ENCODE data around the gene TMEM116.
"Not testable (repeated sequence)": the region's sequence is repeated elsewhere in the genome, so short reads cannot be mapped to it uniquely, and the experiment has no call there.

Gene TMEM116

GRCh38 chr12:111975161-111975931, 37.6 kb downstream of the TMEM116 start:
- DNase-seq: no peak

DNA sequence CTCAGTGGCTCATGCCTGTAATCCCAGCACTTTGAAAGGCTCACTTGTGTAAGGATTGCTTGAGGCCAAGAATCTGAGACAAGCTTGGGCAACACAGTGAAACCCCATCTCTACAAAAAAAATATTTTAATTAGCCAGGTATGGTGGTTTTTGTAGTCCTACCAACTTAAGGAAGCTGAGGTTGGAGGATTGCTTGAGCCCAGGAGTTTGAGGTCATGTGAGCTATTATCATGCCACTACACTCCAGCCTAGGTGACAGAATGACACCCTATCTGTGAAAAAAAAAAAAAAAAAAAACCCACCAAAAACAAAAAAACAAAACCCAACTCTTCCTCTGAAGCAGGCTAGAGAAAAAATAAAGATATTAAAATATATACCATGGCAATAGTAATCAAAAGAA, 41.2 kb downstream of the TMEM116 start:
- no peak for DNase-seq

GRCh38 chr12:111964935-111965334, 48.0 kb downstream of the TMEM116 start:
- DNase-seq: no peak

- not testable (repeated sequence) for DNase-seq
Observed at GRCh38 chr12:111959518-111959917, 53.4 kb downstream of the TMEM116 start.

- DNase-seq: not testable (repeated sequence)
Observed at GRCh38 chr12:111957224-111957623, 55.7 kb downstream of the TMEM116 start.

DNA sequence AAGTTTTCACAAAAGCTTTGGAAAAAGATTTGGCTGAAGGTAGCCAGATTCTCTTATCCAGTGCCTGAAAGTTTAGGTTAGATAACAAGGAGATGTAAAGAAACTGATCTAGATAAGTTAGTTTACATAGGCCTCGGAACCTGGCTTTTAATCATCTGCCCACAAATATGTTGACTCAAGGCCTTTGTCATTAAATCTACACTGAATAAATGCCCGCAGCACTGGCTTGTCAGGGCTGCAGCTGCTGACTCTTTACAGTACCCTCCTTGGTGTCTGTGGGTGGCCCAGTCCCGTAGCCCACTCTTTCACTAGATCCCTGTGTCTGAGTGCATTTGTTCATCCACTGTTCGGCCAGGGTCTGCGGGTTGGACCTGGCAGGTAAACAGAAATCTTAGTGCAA, 58.0 kb downstream of the TMEM116 start:
- DNase-seq: no peak

- DNase-seq: no peak
Observed at GRCh38 chr12:111953455-111953854, 59.5 kb downstream of the TMEM116 start.

DNA sequence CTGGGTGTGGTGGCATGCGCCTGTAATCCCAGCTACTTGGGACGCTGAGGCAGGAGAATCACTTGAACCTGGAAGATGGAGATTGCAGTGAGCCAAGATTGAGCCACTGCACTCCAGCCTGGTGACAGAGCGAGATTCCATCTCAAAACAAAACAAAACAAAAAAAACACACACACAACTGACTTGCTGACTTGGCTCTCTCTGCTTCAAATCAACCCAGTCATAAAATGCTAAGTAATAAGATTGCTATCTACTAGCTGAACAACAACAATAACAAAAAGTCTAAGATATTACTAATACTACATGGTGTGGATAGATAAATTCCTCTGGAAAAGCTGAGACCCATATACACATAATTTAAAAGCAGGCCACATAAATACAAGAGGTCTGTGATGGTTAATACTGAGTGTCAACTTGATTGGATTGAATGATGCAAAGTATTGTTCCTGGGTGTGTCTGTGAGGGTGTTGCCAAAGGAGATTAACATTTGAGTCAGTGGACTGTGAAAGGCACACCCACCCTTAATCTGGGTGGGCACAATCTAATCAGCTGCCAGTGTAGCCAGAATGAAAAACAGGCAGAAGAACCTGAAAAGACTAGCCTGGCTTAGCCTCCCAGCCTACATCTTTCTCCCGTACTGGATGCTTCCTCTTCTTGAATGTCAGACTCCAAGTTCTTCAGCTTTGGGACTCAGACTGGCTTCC, 60.7 kb downstream of the TMEM116 start:
- DNase-seq: not testable (repeated sequence)

DNA sequence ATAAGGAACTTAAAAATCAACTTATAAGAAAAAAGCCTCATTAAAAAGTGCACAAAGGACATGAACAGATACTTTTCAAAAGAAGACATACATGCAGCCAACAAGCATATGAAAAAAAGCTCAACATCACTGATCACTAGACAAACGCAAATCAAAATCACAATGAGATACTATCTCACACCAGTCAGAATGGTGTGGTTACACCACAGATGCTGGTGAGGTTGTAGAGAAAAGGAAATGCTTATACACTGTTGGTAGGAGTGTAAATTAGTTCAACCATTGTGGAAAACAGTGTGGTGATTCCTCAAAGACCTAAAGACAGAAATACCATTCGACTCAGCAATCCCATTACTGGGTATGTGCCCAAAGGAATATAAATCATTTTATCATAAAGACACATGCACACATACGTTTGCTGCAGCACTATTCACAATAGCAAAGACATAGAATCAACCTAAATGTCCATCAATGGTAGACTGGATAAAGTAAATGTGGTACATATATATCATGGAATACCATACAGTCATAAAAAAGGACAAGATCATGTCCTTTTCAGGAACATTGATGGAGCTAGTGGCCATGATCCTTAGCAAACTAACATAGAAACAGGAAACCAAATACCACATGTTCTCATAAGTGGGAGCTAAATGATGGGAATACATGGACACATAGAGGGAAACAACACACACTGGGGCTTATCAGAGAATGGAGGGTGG, 61.8 kb downstream of the TMEM116 start:
- not testable (repeated sequence) for DNase-seq

GRCh38 chr12:111943929-111944328, 69.0 kb downstream of the TMEM116 start:
- DNase-seq: no peak

- DNase-seq: no peak
Observed at GRCh38 chr12:111942557-111942956, 70.4 kb downstream of the TMEM116 start.

DNA sequence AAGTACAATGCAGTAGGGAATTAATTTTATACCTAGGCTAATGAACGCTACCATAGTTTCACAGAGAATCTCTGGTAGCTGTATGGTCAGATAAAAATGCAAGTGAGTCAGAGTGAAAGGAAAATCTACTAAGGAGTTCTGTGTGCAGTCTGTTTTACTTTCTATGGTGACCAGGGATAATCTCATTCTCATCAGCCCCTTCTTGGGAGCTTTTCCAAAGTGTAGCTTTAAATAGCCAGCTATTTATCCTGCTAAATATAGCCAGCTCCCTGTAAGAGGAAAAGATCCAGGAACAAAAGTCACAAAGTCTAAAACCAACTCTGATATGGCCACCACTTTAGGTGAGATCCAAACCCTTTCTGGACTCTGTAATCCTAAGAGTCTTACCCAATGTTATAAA, 75.5 kb downstream of the TMEM116 start:
- no peak for DNase-seq

GRCh38 chr12:111936869-111937268, 76.1 kb downstream of the TMEM116 start:
- DNase-seq: no peak

- DNase-seq: no peak
Observed at GRCh38 chr12:111932241-111932640, 80.7 kb downstream of the TMEM116 start.

DNA sequence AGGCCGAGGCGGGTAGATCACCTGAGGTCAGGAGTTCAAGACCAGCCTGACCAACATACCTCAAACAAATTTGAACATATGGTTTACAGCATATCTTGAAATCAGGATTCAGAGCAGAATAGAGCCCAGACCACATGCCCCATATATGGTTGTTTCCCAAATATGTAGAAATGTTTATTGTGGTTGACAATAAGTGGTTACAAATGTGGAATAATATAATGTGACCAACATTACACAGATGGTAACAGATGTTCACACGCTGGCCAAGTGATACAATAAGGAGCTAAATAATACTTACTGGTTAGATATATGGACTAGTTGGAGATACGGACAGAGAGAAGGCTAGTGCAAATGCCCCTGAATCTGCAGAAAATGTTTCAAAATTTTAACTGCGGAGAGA, 85.6 kb downstream of the TMEM116 start:
- no peak for DNase-seq

DNA sequence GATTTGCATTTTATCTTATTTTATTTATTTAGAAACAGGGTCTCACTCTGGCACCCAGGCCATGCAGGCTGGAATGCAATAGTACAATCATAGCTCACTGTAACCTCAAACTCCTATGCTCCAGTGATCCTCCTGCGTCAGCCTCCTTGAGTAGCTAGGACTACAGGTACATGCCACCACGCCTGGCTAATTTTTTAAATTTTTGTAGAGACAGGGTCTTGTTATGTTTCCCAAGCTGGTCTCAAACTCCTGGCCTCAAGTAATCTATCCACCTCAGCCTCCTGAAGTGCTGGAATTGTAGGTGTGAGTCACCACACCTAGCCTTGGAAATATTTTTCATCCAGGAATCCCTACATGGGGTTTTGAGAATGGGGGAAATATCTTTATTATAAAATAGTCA, 86.3 kb downstream of the TMEM116 start:
- no peak for DNase-seq

DNA sequence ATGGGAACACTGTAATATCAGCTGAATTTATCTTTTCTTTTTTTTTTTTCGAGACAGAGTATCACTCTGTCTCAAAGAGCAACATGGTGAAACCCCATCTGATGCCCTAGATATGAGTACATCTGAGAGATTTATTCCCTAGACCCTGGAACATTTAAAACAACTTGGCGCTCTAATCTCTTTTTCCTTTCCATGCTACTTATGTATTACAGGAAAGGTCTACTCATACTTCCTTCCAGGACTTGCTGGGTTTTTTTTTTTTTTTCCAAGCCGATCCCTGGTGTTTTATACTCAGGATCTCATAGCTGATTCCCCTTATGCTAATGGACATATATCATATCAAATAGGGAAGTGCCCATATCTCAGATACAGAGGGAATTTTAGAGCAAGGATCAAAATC, 87.8 kb downstream of the TMEM116 start:
- DNase-seq: no peak

- no peak for DNase-seq
Observed at GRCh38 chr12:111907740-111908139, 105.2 kb downstream of the TMEM116 start.

DNA sequence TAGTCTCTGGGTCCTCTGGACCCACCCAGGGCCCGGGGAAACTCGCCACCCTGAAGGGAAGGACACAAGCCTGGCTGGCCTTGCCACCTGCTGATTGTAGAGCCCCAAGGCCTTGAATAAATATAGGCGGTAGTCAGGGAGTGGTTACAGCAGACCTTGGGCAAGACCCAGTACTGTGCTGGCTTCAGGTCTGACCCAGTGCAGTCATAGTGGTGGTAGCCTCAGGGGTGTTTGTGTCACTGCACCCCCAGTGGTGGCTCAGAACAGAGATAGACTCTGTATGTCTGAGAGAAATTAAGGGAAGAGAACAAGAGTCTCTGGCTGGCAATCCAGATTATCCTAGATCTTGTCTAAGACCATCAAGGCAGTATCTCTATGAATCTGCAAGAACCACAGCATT, 107.5 kb downstream of the TMEM116 start:
- DNase-seq: no peak

DNA sequence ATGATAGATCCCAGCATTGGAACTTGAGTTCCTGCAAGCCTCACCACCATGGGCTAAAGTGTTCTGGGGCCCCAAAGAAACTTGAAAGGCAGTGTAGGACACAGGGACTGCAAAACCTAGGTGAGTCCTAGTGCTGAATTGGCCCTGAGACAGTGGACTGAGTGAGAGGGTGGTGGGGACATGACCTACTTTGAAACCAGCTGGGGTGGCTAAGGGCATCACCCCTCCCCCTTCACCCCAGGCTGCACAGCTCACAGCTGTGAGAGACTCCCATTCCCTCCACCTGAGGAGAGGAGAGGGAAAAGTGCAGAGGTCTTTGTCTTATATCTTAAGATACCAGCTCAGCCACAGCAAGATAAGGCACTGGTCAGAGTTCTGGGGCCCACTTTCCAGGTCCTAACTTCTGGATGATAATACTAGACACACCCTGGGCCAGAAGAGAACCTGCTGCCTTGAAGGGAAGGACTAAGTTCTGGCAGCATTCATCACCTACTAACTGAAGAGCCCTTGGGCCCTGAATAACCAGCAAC, 108.5 kb downstream of the TMEM116 start:
- no peak for DNase-seq

GRCh38 chr12:111901182-111901581, 111.8 kb downstream of the TMEM116 start:
- DNase-seq: no peak

GRCh38 chr12:111894556-111894955, 118.4 kb downstream of the TMEM116 start:
- no peak for DNase-seq

GRCh38 chr12:111893287-111893686, 119.7 kb downstream of the TMEM116 start:
- no peak for DNase-seq
